Anterior cingulate cortex (tissue), 58 donors: Measurements from ENCODE around the gene OPRPN.

Source experiments
- DNase-seq, 58 donors: peaks; one replicate each; lab custom pipeline; 2025; lab: John Stamatoyannopoulos, UW

Gene OPRPN

GRCh38 chr4:70397580-70397979 lies at the start of gene OPRPN:
Gene OPRPN (plus strand): TSS chr4:70397940. CDS start chr4:70399286, 1,346 bp downstream.
- no peak for DNase-seq

- no peak for DNase-seq
Observed at GRCh38 chr4:70356185-70356584, 41.6 kb upstream of the OPRPN start.

- DNase-seq: no peak
Observed at GRCh38 chr4:70359115-70359661, 38.6 kb upstream of the OPRPN start.

- no peak for DNase-seq
Observed at GRCh38 chr4:70360460-70360859, 37.3 kb upstream of the OPRPN start, which contains the start of gene SMR3A. Gene SMR3A (plus strand): TSS chr4:70360760. CDS start chr4:70362116, 1,356 bp downstream.

GRCh38 chr4:70364002-70364401 lies 33.7 kb upstream of the OPRPN start:
- DNase-seq: no peak

GRCh38 chr4:70365479-70365878 lies 32.3 kb upstream of the OPRPN start:
- peak in 1 of 58 donors; percentile 2 for DNase-seq

GRCh38 chr4:70367813-70368212 lies 29.9 kb upstream of the OPRPN start:
- no peak for DNase-seq

- DNase-seq: no peak
Observed at GRCh38 chr4:70371987-70372386, 25.8 kb upstream of the OPRPN start.

- DNase-seq: no peak
Observed at GRCh38 chr4:70372760-70373159, 25.0 kb upstream of the OPRPN start.

- no peak for DNase-seq
Observed at GRCh38 chr4:70380578-70380977, 17.2 kb upstream of the OPRPN start.

GRCh38 chr4:70382691-70383181 lies 15.0 kb upstream of the OPRPN start, which contains the start of gene SMR3B:
Gene SMR3B (plus strand): TSS chr4:70383131. CDS start chr4:70384511, 1,380 bp downstream.
- DNase-seq: no peak

GRCh38 chr4:70392057-70392776 lies 5.5 kb upstream of the OPRPN start:
- DNase-seq: no peak

- DNase-seq: no peak
Observed at GRCh38 chr4:70399319-70399718, 1.6 kb downstream of the OPRPN start.

- DNase-seq: no peak
Observed at GRCh38 chr4:70402762-70403161, 5.0 kb downstream of the OPRPN start.

- no peak for DNase-seq
Observed at GRCh38 chr4:70405765-70406164, 8.0 kb downstream of the OPRPN start.

- DNase-seq: no peak
Observed at GRCh38 chr4:70425306-70425705, 27.6 kb downstream of the OPRPN start.

- no peak for DNase-seq
Observed at GRCh38 chr4:70426789-70427188, 29.0 kb downstream of the OPRPN start.

GRCh38 chr4:70437197-70437596 lies 39.5 kb downstream of the OPRPN start:
- no peak for DNase-seq

- DNase-seq: no peak
Observed at GRCh38 chr4:70442474-70442873, 44.7 kb downstream of the OPRPN start.

GRCh38 chr4:70443329-70443728 lies 45.6 kb downstream of the OPRPN start:
- no peak for DNase-seq

GRCh38 chr4:70449220-70449619 lies 51.5 kb downstream of the OPRPN start:
- no peak for DNase-seq

GRCh38 chr4:70452946-70453345 lies 55.2 kb downstream of the OPRPN start:
- DNase-seq: no peak
